Gastrocnemius medialis (tissue), 4 donors: ENCODE data around the gene LIN7A.

Source experiments
- POLR2A ChIP-seq, 2 donors: fragments of 450-650 bp; IDR thresholded peaks; one replicate each; pipeline ENCODE4 v1.6.1; 2017; ENCODE audit warnings: antibody characterized with exemption in 2 of 2, mild to moderate bottlenecking in 2 of 2, moderate library complexity in 2 of 2
- TF ChIP-seq, protein P1 (sequence below), 5 experiments: fragments of 450-650 bp in 3 of 5; fragments of 200-600 bp in 2 of 5; sonication (generic) in 2 of 5; IDR thresholded peaks in 4 of 5; conservative IDR thresholded peaks in 1 of 5; 1 replicate in 4 of 5; 2 replicates in 1 of 5; pipeline ENCODE4 v1.5.1; 2016 to 2019; ENCODE audit warnings: antibody characterized with exemption in 5 of 5, mild to moderate bottlenecking in 3 of 5, moderate library complexity in 3 of 5

- TF ChIP-seq, protein P1, sequence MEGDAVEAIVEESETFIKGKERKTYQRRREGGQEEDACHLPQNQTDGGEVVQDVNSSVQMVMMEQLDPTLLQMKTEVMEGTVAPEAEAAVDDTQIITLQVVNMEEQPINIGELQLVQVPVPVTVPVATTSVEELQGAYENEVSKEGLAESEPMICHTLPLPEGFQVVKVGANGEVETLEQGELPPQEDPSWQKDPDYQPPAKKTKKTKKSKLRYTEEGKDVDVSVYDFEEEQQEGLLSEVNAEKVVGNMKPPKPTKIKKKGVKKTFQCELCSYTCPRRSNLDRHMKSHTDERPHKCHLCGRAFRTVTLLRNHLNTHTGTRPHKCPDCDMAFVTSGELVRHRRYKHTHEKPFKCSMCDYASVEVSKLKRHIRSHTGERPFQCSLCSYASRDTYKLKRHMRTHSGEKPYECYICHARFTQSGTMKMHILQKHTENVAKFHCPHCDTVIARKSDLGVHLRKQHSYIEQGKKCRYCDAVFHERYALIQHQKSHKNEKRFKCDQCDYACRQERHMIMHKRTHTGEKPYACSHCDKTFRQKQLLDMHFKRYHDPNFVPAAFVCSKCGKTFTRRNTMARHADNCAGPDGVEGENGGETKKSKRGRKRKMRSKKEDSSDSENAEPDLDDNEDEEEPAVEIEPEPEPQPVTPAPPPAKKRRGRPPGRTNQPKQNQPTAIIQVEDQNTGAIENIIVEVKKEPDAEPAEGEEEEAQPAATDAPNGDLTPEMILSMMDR (IDR thresholded peaks at IDR 0.05 in 4 of 5, conservative IDR thresholded peaks at IDR 0.05 in 1 of 5) = no peak
- no peak for TF ChIP-seq POLR2A (IDR thresholded peaks at IDR 0.05)
These were observed 77.5 kb downstream of the LIN7A start for GRCh38 chr12:80860206-80860605.
